Measurements from ENCODE around the gene RSPH1.
A peak's percentile ranks its signal among the peaks of the same experiment; 100 is the strongest.

The RSPH1 gene

DNA sequence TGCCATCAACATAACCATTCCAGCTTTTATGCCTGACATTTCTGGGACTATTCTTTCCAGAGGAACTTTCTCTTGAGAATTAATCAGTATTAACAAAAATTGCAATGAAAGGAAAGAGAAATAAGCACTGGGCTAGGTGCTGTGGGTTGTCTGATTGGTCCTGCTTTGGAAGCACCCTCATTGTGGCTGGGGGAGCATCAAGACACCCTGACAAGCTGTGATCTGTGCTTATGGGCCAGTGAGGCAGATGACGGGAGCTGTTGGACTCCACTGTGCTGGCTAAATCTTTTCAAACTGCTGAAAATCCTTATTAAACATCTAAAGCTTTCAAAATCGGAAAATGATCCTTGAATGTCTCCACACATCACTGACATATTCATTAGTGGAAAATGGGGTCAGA lies 72.3 kb downstream of the RSPH1 start:
- no peak for DNase-seq

DNA sequence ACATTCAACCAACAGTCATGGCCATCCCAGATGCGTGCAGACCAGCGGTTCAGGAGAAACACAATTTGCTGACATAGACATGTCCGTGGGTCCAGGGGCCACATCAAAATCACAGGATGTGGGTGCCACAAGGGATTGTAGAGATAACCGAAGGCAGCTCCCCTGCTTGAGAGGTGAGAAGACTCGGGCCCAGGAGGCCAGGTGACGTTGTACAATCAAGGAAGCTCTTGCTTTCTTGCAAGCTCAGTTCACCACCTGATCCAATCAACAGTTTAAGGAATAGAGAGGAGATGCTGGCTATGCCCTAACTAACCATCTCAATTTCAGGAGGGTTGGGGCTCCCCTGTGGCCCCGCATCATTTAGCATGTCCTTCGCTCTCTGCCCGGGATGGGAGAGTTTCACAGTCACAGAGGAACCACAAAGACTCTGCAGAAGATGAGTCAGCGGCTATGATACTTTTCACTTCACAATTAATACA lies 72.8 kb downstream of the RSPH1 start:
- peak; percentile 74 for DNase-seq
